ENCODE measurements around the gene MAP2. TPM values are rescaled to one million over a fixed set of nuclear protein-coding genes. Genes with fewer than 3 reads are reported as not detected.

The MAP2 gene
- total RNA-seq, 1 experiment from 2014 or later, result 7.6 TPM

GRCh38 chr2:209441541-209441940 is 17.7 kb downstream of the MAP2 start:
- CTCF ChIA-PET, result no interaction called here
- ATAC-seq, result no peak
- H3K4me3 Mint-ChIP-seq, result no peak overlapping the region

DNA sequence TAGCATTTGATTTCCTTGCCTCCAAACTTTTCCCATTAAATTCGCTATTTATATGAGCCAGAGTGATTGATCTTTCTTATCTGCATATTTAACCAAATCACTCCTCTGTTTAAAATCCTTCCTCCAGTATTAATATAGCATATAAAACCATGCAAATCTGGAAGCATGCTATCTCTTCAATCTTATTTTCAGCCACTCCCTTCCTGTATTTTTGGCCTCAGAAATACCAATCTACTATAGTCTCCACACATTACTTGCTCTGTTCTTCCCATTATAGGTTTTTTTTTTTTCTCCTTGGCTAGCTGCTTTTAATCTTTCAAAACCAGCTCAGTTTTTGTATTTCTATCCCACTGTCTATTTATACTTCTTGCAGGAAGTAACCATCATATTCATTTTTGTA is 19.1 kb downstream of the MAP2 start:
- Mint-ChIP-seq H3K27me3 (ENCODE audit: low read depth) (no peaks in the 10 kb centered on the region; the same call in 1 of the 2 replicates), H3K36me3 (no peaks in the 10 kb centered on the region), H3K27ac (no peak overlapping the region), H3K4me3 (no peak overlapping the region), H3K4me1 (peaks cover 23% of the 10 kb centered on the region), H3K9me3 (no peaks in the 10 kb centered on the region)
- no peak for ATAC-seq
- DNase-seq (ENCODE audit: low spot score), result no peak
- CTCF ChIA-PET, result interaction anchor here (1.5 kb wide), 1 partner anchor 18 kb away, joined by 4 read pairs; the partner anchor contains the start of gene MAP2
- POLR2A ChIA-PET, result no interaction called here
- TF ChIP-seq CBFB (CRISPR knock-in tag; IDR thresholded peaks at IDR 0.05; ENCODE audit: low read depth) (no peak), E2F5 (CRISPR knock-in tag; IDR thresholded peaks at IDR 0.05) (no peak), E2F1 (CRISPR knock-in tag; IDR thresholded peaks at IDR 0.05) (no peak), ZNF671 (CRISPR knock-in tag; IDR thresholded peaks at IDR 0.05) (no peak), GABPB1 (CRISPR knock-in tag; IDR thresholded peaks at IDR 0.05) (no peak), NFYB (CRISPR knock-in tag; conservative IDR thresholded peaks at IDR 0.05; ENCODE audit: low read depth) (no peak), TP53 (CRISPR knock-in tag; IDR thresholded peaks at IDR 0.05) (no peak), NFATC4 (CRISPR knock-in tag; IDR thresholded peaks at IDR 0.05) (no peak), IRF2 (CRISPR knock-in tag; IDR thresholded peaks at IDR 0.05; ENCODE audit: borderline replicate concordance, low read depth) (no peak), HMGA2 (CRISPR knock-in tag; IDR thresholded peaks at IDR 0.05) (no peak), ESRRA (CRISPR knock-in tag; IDR thresholded peaks at IDR 0.05; ENCODE audit: borderline replicate concordance) (no peak), ZNF232 (CRISPR knock-in tag; IDR thresholded peaks at IDR 0.05) (no peak), MAX (CRISPR knock-in tag; IDR thresholded peaks at IDR 0.05) (no peak), RORB (CRISPR knock-in tag; IDR thresholded peaks at IDR 0.05) (no peak), FOXK1 (CRISPR knock-in tag; IDR thresholded peaks at IDR 0.05) (no peak)
- TF ChIP-seq, protein P1, sequence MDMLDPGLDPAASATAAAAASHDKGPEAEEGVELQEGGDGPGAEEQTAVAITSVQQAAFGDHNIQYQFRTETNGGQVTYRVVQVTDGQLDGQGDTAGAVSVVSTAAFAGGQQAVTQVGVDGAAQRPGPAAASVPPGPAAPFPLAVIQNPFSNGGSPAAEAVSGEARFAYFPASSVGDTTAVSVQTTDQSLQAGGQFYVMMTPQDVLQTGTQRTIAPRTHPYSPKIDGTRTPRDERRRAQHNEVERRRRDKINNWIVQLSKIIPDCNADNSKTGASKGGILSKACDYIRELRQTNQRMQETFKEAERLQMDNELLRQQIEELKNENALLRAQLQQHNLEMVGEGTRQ (CRISPR knock-in tag; IDR thresholded peaks at IDR 0.05), result no peak

More at GRCh38 chr2:209441541-209441940, 17.7 kb downstream of the MAP2 start:
- peaks cover 23% of the 10 kb centered on the region for H3K4me1 Mint-ChIP-seq
- POLR2A ChIA-PET, result no interaction called here
- H3K9me3 Mint-ChIP-seq, result no peaks in the 10 kb centered on the region
- no peaks in the 10 kb centered on the region for H3K27me3 Mint-ChIP-seq (ENCODE audit: low read depth)
- no peak for DNase-seq (ENCODE audit: low spot score)
- TF ChIP-seq NR1H2 (CRISPR knock-in tag; IDR thresholded peaks at IDR 0.05), result no peak
- TF ChIP-seq TEAD4 (CRISPR knock-in tag; IDR thresholded peaks at IDR 0.05), result no peak
- TF ChIP-seq ZNF121 (CRISPR knock-in tag; IDR thresholded peaks at IDR 0.05), result no peak
- no peak for TF ChIP-seq ZNF281 (CRISPR knock-in tag; IDR thresholded peaks at IDR 0.05)
- TF ChIP-seq, protein P2, sequence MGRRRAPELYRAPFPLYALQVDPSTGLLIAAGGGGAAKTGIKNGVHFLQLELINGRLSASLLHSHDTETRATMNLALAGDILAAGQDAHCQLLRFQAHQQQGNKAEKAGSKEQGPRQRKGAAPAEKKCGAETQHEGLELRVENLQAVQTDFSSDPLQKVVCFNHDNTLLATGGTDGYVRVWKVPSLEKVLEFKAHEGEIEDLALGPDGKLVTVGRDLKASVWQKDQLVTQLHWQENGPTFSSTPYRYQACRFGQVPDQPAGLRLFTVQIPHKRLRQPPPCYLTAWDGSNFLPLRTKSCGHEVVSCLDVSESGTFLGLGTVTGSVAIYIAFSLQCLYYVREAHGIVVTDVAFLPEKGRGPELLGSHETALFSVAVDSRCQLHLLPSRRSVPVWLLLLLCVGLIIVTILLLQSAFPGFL (CRISPR knock-in tag; IDR thresholded peaks at IDR 0.05; ENCODE audit: borderline replicate concordance), result no peak
- TF ChIP-seq, protein P3, sequence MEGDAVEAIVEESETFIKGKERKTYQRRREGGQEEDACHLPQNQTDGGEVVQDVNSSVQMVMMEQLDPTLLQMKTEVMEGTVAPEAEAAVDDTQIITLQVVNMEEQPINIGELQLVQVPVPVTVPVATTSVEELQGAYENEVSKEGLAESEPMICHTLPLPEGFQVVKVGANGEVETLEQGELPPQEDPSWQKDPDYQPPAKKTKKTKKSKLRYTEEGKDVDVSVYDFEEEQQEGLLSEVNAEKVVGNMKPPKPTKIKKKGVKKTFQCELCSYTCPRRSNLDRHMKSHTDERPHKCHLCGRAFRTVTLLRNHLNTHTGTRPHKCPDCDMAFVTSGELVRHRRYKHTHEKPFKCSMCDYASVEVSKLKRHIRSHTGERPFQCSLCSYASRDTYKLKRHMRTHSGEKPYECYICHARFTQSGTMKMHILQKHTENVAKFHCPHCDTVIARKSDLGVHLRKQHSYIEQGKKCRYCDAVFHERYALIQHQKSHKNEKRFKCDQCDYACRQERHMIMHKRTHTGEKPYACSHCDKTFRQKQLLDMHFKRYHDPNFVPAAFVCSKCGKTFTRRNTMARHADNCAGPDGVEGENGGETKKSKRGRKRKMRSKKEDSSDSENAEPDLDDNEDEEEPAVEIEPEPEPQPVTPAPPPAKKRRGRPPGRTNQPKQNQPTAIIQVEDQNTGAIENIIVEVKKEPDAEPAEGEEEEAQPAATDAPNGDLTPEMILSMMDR (IDR thresholded peaks at IDR 0.05), result no peak
- no peak for TF ChIP-seq NR2C2 (CRISPR knock-in tag; IDR thresholded peaks at IDR 0.05)
- TF ChIP-seq TP53 (CRISPR knock-in tag; IDR thresholded peaks at IDR 0.05), result no peak
- no peak for TF ChIP-seq SMAD3 (CRISPR knock-in tag; IDR thresholded peaks at IDR 0.05; ENCODE audit: borderline replicate concordance)
- no peak for TF ChIP-seq CBFB (CRISPR knock-in tag; IDR thresholded peaks at IDR 0.05; ENCODE audit: low read depth)
- TF ChIP-seq, protein P4, sequence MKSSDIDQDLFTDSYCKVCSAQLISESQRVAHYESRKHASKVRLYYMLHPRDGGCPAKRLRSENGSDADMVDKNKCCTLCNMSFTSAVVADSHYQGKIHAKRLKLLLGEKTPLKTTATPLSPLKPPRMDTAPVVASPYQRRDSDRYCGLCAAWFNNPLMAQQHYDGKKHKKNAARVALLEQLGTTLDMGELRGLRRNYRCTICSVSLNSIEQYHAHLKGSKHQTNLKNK (CRISPR knock-in tag; IDR thresholded peaks at IDR 0.05), result no peak
- no peak for TF ChIP-seq NR3C1 (CRISPR knock-in tag; conservative IDR thresholded peaks at IDR 0.05; ENCODE audit: low read depth)
- no peak overlapping the region for H3K27ac Mint-ChIP-seq
- H3K36me3 Mint-ChIP-seq, result no peaks in the 10 kb centered on the region
